GM18508 (cell line): Measurements from ENCODE around the gene ZBTB17.
"Not testable (repeated sequence)": the region's sequence is repeated elsewhere in the genome, so short reads cannot be mapped to it uniquely, and the experiment has no call there.

Experiments used
- ATAC-seq: cut with Tn5 transposase; IDR thresholded peaks from one replicate; pipeline ENCODE4 v1.9.1; 2021; ENCODE audit warnings: moderate number of reproducible peaks; ENCODE audit not compliant: insufficient read depth, unreplicated experiment

Gene ZBTB17

DNA sequence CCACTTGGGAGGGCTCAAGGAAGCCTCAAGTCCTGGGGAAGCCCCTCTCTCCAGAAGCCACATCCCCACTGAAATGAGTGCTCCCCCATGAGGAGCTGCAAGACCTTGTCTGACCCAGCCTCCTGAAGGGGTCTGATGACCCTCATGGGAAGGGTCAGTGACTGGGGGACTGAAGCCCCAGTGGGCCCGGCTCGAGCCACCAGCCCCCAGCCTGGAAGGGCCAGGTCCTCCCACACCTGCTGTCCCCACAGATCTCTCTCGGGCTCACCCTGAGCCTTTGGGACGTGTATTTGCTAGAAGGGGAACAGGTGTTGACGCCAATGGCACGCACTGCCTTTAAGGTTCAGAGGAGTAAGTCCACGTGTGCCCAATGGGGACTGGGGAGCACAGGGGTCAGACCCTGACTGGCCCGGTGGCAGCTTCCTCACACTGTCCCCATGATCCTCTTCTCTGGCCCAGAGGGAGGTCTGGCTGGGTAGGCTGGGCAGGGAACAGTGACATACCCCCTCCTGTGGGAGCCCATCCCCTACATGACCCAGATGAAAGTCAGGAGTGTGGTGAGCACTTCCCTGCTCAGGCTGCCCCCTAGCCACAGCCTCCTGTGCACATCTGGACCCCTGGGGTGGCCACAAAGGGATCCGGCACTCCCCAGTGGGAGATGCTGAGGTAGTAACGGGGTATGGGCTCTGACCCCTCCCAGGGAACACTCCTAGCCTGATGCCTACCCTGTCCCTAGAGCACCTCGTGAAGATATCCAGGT lies 15.7 kb upstream of the ZBTB17 start:
- no peak for ATAC-seq

DNA sequence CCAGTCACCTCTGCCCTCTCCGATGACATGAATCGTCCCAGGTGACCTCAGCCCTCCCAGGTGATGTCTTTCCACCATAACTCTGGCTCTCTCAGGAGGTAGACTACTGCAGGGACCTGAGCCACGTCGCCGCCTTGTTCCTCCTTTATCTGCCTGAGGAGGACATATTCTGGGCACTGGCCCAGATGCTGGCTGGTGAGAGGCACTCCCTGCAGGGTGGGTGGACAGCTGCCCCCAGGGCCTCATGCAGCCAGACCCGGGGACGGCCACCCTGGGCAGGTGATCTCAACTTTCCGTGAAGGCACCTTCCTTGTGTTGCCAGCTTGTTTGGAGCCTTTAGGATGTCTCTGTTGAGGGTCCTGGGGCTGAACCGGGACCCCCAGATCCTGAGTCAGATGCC lies 13.9 kb upstream of the ZBTB17 start:
- ATAC-seq: no peak

GRCh38 chr1:15988856-15989736 lies 13.2 kb upstream of the ZBTB17 start:
- no peak for ATAC-seq

DNA sequence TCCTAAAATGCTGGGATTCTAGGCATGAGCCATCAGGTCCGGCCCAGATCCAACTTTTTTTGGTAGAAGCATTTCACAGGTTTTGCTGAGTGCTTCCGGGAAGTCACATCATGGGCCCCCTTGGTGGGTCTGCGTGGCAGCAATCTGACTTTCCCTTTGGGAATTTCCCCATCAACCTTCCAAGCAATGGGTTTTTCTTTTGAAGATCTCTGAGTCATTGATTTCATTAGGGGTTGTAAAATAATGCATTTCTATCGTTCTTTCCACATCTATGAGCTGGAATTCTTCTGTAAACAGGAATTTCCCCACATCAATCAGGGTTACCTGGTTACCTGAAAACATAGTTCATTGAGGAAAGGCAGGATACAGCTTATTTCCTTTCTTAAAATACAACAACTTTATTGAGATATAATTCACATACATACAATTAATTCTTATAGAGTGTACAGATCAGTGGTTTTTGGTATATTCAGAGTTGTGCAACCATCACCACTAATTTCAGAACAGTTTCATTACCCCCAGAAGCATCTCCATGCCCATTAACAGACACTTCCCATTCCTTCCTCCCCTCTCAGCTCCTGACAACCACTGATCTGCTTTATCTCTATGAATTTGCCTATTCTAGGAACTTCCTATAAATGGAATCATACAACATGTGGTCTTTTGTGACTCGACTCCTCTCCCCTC lies 9.9 kb upstream of the ZBTB17 start:
- no peak for ATAC-seq

GRCh38 chr1:15983275-15983674 lies 7.4 kb upstream of the ZBTB17 start:
- no peak for ATAC-seq

DNA sequence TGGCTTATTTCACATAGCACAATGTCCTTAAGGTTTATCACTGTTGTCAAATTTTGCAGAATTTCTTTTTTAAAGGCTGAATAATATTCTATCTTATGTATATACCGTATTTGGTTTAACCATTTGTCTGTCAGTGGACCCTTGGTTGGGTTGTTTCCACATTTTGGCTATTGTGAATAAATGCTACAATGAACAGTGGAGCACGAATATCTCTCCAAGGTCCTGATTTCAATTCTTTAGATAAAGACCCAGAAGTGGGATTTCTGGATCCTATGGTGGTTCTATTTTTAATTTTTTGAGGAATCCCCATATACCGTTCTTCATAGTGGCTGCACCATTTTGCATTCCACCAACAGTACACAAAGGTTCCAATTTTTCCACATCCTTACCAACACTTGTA lies 5.8 kb upstream of the ZBTB17 start:
- no peak for ATAC-seq

- ATAC-seq: not testable (repeated sequence)
Observed at GRCh38 chr1:15977947-15978346, 2.0 kb upstream of the ZBTB17 start.

DNA sequence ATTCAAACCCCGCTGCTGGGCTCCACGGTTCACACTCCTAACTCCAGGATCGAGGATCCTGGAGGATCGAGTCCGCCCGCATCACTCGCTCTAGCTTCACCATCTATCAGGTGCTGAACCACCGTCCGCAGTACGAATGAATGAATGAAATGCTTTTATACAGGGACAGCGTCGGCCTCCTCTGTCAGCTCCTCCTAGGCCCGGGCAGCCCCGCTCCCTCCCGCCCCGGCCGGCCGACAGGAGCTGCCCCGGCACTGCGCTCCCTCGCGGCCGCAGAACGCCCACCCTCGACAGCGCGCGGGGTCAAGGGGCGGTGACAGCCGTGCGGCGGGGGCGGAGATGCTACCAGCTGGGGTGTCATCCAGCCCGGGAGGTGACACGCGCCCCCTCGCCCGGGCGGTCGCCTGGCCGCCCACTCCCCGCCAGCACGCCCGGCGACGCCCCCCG lies 520 bp downstream of the ZBTB17 start:
- ATAC-seq: no peak

GRCh38 chr1:15974855-15975254 lies 1.0 kb downstream of the ZBTB17 start:
- ATAC-seq: no peak

DNA sequence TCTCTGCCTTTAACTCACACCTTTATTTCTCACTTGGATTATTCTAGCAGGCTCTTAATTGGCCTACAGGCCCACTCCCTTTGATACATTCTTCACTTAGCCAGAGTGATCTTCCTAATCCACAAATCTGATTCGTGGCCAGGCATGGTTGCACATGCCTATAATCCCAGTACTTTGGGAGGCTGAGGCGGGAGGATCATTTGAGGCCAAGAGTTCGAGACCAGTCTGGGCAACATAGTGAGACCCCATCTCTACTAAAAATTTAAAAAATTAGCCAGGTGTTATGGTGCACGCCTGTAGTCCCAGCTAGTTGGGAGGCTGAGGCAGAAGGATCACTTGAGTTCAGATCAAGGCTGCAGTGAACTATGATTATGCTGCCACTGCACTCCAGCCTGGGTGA lies 2.1 kb downstream of the ZBTB17 start:
- ATAC-seq: no peak

DNA sequence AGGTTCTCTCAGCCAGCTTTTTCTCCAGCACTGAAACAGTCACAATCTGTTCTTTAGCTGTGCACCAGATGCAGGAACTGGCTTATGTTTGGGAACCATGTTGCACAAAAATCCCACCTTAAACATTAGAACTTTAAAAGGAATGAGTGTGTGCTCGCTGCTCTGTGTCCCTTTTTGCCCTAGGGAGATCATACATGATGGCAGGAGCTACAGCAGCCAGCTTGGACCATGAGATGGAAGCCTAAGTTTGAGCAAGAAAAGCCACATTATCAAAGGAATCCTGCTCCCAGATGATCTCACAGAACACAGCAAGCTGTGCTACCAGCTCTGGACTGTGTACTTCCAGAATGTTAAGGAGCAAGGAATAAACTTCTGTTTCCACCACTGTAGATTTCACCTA lies 3.5 kb downstream of the ZBTB17 start:
- ATAC-seq: no peak

DNA sequence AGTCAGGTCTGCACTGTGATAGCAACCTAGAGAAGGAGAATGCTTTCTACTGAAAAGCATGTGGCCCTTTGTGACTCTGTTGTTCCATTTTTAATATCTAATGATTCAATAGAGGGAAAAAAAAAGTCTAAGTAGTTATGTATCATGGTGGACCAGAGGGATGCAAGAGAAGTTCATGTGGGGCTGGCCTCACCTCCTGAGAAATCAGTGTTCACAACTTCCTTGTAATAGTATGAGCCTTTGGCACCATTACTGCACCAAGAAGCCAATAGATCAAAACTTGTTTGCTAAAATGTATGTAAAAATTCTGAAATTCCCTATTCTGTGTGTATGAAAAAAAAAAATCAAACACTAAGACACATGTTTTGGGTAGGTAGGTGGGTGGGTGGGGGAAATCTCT lies 5.0 kb downstream of the ZBTB17 start:
- ATAC-seq: no peak

- ATAC-seq: no peak
Observed at GRCh38 chr1:15969321-15969880, 6.5 kb downstream of the ZBTB17 start.

- no peak for ATAC-seq
Observed at GRCh38 chr1:15968172-15968571, 7.7 kb downstream of the ZBTB17 start.

GRCh38 chr1:15966956-15967344 lies 9.0 kb downstream of the ZBTB17 start:
- ATAC-seq: no peak

DNA sequence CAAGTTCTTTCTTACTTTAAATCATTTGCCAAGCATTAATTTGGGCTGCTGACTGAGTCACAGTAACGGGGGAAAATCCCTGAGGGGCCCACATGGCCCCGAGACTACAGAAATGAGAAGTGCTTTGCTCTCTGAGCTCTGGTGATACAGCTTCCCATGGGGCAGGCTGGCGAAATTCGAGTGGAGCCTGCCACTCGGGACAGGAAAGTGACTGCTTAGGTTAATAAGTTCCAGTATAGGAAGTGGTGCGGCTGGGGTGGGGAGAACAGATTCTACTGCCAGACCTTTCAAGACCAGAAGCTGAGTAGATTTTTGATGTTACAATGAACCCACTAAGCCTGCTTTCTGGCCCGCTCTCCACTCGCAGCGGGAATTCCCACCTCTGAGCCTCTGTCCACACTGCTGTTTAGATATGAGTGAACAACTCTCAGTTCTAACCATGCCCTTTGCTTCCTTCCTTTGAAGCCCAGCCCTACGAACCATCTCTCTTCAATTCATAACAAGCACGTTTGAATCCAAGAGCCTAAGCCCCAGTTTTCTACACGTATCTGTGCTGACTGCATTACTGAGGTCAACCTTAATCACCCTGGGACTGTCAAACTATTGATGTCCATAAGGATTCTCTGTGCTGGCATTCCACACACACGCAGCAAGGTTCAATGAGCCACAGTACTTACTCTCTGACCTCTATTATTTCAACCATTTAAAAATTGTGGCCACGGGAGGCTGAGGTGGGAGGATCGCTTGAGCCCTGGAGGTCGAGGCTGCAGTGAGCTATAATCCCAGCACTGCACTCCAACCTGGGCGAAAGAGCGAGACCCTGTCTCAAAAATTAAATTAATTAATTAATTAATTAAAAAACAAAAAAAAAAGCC lies 9.6 kb downstream of the ZBTB17 start:
- peak; percentile 44 for ATAC-seq

- ATAC-seq: no peak
Observed at GRCh38 chr1:15965228-15965767, 10.6 kb downstream of the ZBTB17 start.

DNA sequence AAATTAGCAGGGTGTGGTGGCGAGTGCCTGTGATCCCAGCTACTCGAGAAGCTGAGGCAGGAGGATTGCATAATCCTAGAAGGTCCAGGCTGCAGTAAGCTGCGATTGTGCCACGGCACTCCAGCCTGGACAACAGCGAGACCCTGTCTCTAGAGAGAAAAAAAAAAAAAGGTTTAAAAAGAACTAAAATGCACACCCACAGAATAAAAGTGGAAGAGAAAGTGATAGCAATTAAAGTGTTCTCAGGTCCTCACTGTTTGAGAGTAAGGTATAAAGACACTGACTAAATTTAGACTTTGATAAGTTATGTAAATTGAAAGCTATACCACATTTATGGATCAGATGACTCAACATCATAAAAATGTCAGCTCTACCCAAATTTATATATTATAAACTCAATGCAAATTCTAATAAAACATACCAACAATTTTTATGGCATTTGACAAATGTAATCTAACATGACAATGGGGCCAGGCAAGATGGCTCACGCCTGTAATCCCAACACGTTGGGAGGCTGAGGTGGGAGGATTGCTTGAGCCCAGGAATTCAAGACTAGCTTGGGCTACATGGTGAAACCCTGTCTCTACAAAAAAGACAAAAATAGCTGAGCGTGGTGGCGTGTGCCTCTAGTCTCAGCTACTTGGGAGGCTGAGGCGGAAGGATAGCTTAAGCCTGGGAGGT lies 11.8 kb downstream of the ZBTB17 start:
- ATAC-seq: no peak
